Left lung (tissue), 10 donors: ENCODE results near the gene RO60. TPM values are rescaled to one million over a fixed set of nuclear protein-coding genes. Genes with fewer than 3 reads are reported as not detected.

Experiments used
- ATAC-seq: fragments of 200-7000 bp; cut with Tn5 transposase; one replicate; pipeline ENCODE4 v1.9.1; 2020; ENCODE audit warnings: moderate library complexity
- DNase-seq, 4 donors: peaks; one replicate each; pipeline ENCODE4 v3.0.0-alpha.2; 2013 to 2020
- H3K27ac ChIP-seq, 2 donors: fragments of 200-600 bp; sonication (generic) in 1 of 2; one replicate each; pipeline versions ENCODE4 v1.5.0 to v1.8.0; 2020 to 2021
- H3K27me3 ChIP-seq, 2 donors: fragments of 200-600 bp; sonication (generic) in 1 of 2; one replicate each; pipeline versions ENCODE4 v1.5.0 to v1.8.0; 2020 to 2021
- H3K36me3 ChIP-seq, 2 donors: fragments of 200-600 bp; sonication (generic) in 1 of 2; one replicate each; pipeline versions ENCODE4 v1.5.0 to v1.8.0; 2020 to 2021
- H3K4me1 ChIP-seq, 2 donors: fragments of 200-600 bp; one replicate each; pipeline ENCODE4 v1.8.0; 2021
- H3K4me3 ChIP-seq, 2 donors: fragments of 200-600 bp; sonication (generic) in 1 of 2; one replicate each; pipeline versions ENCODE4 v1.5.0 to v1.8.0; 2020 to 2021; ENCODE audit warnings: mild to moderate bottlenecking in 1 of 2
- H3K9me3 ChIP-seq, 2 donors: fragments of 200-600 bp; sonication (generic) in 1 of 2; one replicate each; pipeline versions ENCODE4 v1.5.0 to v1.8.0; 2020 to 2021
- CTCF ChIP-seq, 2 donors: fragments of 200-600 bp; sonication (generic) in 1 of 2; IDR thresholded peaks; one replicate each; pipeline versions ENCODE4 v1.5.0 to v1.8.0; 2021; ENCODE audit warnings: antibody characterized with exemption in 2 of 2
- intact Hi-C, 2 donors: fragments of 100-400 bp; cut with DNase I; formaldehyde crosslinking; loops; one replicate each; pipeline versions ENCODE4 v1.11.2 to v1.14.2; 2022
- polyA plus RNA-seq, 6 donors: library from polyadenylated mRNA; unstranded; fragments of 120-200 nt; gene quantifications; one replicate each; pipeline ENCODE4 v1.2.1, GENCODE V29; 2013; ENCODE audit not compliant: insufficient read length in 6 of 6
- total RNA-seq, 2 donors: library from RNA; stranded (reverse); fragmentation: NEBNext Ultra II Directional; extraction: Animal tissue kit (Norgen Biotek cat#: 25700); gene quantifications; one replicate each; pipeline ENCODE4 v1.2.1, GENCODE V29; 2021
- donor health status: DM: no; HTN: yes; CAD: no.
- donor health status: DM: no; HTN: no; CAD: no.

Gene RO60
- total and polyA plus RNA-seq, 8 donors = 46.0 to 72.0 (median 50.7) TPM

- Histone ChIP-seq H3K36me3 (peaks cover 0 to 52% of the 10 kb centered on the region in 2 donors), H3K27me3 (no peaks in the 10 kb centered on the region), H3K4me3 (no peak overlapping the region), H3K27ac (no peak overlapping the region), H3K9me3 (no peaks in the 10 kb centered on the region), H3K4me1 (no peaks in the 10 kb centered on the region)
- intact Hi-C loops = no loop called here
- no peak for DNase-seq
- ATAC-seq = no peak
- TF ChIP-seq CTCF (IDR thresholded peaks at IDR 0.05) = no peak
Observed at GRCh38 chr1:193090865-193091264, 31.5 kb downstream of the RO60 start.

- H3K27me3 ChIP-seq = no peaks in the 10 kb centered on the region
- H3K27ac ChIP-seq = peak overlapping the region in 1 of 2 donors; percentile 5
- H3K9me3 ChIP-seq = no peaks in the 10 kb centered on the region
- intact Hi-C loops = no loop called here
- no peak for TF ChIP-seq CTCF (IDR thresholded peaks at IDR 0.05)
- H3K36me3 ChIP-seq = peaks cover 0 to 82% of the 10 kb centered on the region in 2 donors
- no peak overlapping the region for H3K4me3 ChIP-seq
- DNase-seq = no peak
- H3K4me1 ChIP-seq = no peaks in the 10 kb centered on the region
- ATAC-seq = no peak
Observed at GRCh38 chr1:193094112-193094511, 34.7 kb downstream of the RO60 start.

GRCh38 chr1:193102662-193103061, 43.2 kb downstream of the RO60 start:
- intact Hi-C loops = no loop called here
- no peak for DNase-seq

GRCh38 chr1:193103759-193104501, 44.5 kb downstream of the RO60 start:
- H3K4me1 ChIP-seq = peaks cover 5 to 21% of the 10 kb centered on the region in 2 donors
- H3K9me3 ChIP-seq = no peaks in the 10 kb centered on the region
- peaks cover 0 to 20% of the 10 kb centered on the region in 2 donors for H3K36me3 ChIP-seq
- DNase-seq (no peak), ATAC-seq (no peak)
- peak overlapping the region; percentile 92 to 96 for H3K27ac ChIP-seq
- no peaks in the 10 kb centered on the region for H3K27me3 ChIP-seq
- no peak for TF ChIP-seq CTCF (IDR thresholded peaks at IDR 0.05)
- H3K4me3 ChIP-seq = peak overlapping the region; percentile 91 to 97
- intact Hi-C loops = no loop called here

More at GRCh38 chr1:193102662-193103061, 43.2 kb downstream of the RO60 start:
- H3K27me3 ChIP-seq = no peaks in the 10 kb centered on the region
- no peak overlapping the region for H3K4me3 ChIP-seq
- peaks cover 5 to 21% of the 10 kb centered on the region in 2 donors for H3K4me1 ChIP-seq
- peaks cover 0 to 33% of the 10 kb centered on the region in 2 donors for H3K36me3 ChIP-seq
- no peak overlapping the region for H3K27ac ChIP-seq
- no peak for TF ChIP-seq CTCF (IDR thresholded peaks at IDR 0.05)
- ATAC-seq = no peak
- H3K9me3 ChIP-seq = no peaks in the 10 kb centered on the region

GRCh38 chr1:193104502-193104906, 45.1 kb downstream of the RO60 start:
- Histone ChIP-seq H3K27me3 (no peaks in the 10 kb centered on the region), H3K4me1 (peaks cover 5 to 21% of the 10 kb centered on the region in 2 donors), H3K4me3 (peak overlapping the region; percentile 91 to 97), H3K27ac (peak overlapping the region; percentile 92 to 96), H3K9me3 (no peaks in the 10 kb centered on the region), H3K36me3 (peaks cover 0 to 14% of the 10 kb centered on the region in 2 donors)
- intact Hi-C loops = no loop called here
- no peak for TF ChIP-seq CTCF (IDR thresholded peaks at IDR 0.05)
- DNase-seq = peak in 2 of 4 donors; percentile 65 to 92
- ATAC-seq = peak; percentile 66
